Activated gamma-delta T cell treated with anti-CD3 and anti-CD28 coated beads, Interleukin-2, amount 50 U/mL, for 16 hours (primary cell): ENCODE measurements around the gene ADAMTS13.
"Not testable (repeated sequence)": the region's sequence is repeated elsewhere in the genome, so short reads cannot be mapped to it uniquely, and the experiment has no call there.

Experiments used
- DNase-seq: peaks from one replicate; pipeline ENCODE4 v3.0.0-alpha.2; 2020; ENCODE audit warnings: low read depth

The ADAMTS13 gene

GRCh38 chr9:133421615-133422542 is at the start of gene ADAMTS13:
Gene ADAMTS13, plus strand, starts transcription at chr9:133422367. Its CDS starts 77 bp downstream, at chr9:133422444.
- no peak for DNase-seq

- DNase-seq, result no peak
These were observed 47.5 kb upstream of the ADAMTS13 start for GRCh38 chr9:133374612-133375115.

- no peak for DNase-seq
These were observed 46.9 kb upstream of the ADAMTS13 start for GRCh38 chr9:133375116-133375723.

GRCh38 chr9:133375724-133376654 is 46.2 kb upstream of the ADAMTS13 start, which contains the start of the genes STKLD1 and SURF4:
Gene STKLD1, plus strand, starts transcription at chr9:133376366. Its CDS starts 108 bp downstream, at chr9:133376474.
Gene SURF4, minus strand, starts transcription at chr9:133376060. Its CDS starts 91 bp downstream, at chr9:133375969.
- peak; percentile 91 for DNase-seq

- DNase-seq, result not testable (repeated sequence)
These were observed 44.9 kb upstream of the ADAMTS13 start for GRCh38 chr9:133377280-133377679.

- DNase-seq, result no peak
These were observed 44.4 kb upstream of the ADAMTS13 start for GRCh38 chr9:133377721-133378216.

GRCh38 chr9:133378408-133378962 is 43.7 kb upstream of the ADAMTS13 start:
- DNase-seq, result no peak

- DNase-seq, result no peak
These were observed 42.7 kb upstream of the ADAMTS13 start for GRCh38 chr9:133379153-133380086.

- no peak for DNase-seq
These were observed 41.4 kb upstream of the ADAMTS13 start for GRCh38 chr9:133380734-133381133.

GRCh38 chr9:133382507-133383141 is 39.5 kb upstream of the ADAMTS13 start:
- DNase-seq, result no peak

GRCh38 chr9:133383438-133383837 is 38.7 kb upstream of the ADAMTS13 start:
- no peak for DNase-seq

- no peak for DNase-seq
These were observed 37.3 kb upstream of the ADAMTS13 start for GRCh38 chr9:133384736-133385321.

GRCh38 chr9:133385452-133385851 is 36.7 kb upstream of the ADAMTS13 start:
- no peak for DNase-seq

GRCh38 chr9:133386338-133386737 is 35.8 kb upstream of the ADAMTS13 start:
- no peak for DNase-seq

GRCh38 chr9:133387680-133388079 is 34.5 kb upstream of the ADAMTS13 start:
- DNase-seq, result no peak

- DNase-seq, result no peak
These were observed 33.1 kb upstream of the ADAMTS13 start for GRCh38 chr9:133389025-133389557.

GRCh38 chr9:133389562-133389961 is 32.6 kb upstream of the ADAMTS13 start:
- DNase-seq, result no peak

GRCh38 chr9:133390713-133391112 is 31.5 kb upstream of the ADAMTS13 start:
- no peak for DNase-seq

- DNase-seq, result not testable (repeated sequence)
These were observed 30.7 kb upstream of the ADAMTS13 start for GRCh38 chr9:133391449-133391848.
